ENCODE results near the gene AVPR2. TPM values are rescaled to one million over a fixed set of nuclear protein-coding genes. Genes with fewer than 3 reads are reported as not detected.

Gene AVPR2
- polyA plus RNA-seq, 1 donor from 2014 or later = not detected

DNA sequence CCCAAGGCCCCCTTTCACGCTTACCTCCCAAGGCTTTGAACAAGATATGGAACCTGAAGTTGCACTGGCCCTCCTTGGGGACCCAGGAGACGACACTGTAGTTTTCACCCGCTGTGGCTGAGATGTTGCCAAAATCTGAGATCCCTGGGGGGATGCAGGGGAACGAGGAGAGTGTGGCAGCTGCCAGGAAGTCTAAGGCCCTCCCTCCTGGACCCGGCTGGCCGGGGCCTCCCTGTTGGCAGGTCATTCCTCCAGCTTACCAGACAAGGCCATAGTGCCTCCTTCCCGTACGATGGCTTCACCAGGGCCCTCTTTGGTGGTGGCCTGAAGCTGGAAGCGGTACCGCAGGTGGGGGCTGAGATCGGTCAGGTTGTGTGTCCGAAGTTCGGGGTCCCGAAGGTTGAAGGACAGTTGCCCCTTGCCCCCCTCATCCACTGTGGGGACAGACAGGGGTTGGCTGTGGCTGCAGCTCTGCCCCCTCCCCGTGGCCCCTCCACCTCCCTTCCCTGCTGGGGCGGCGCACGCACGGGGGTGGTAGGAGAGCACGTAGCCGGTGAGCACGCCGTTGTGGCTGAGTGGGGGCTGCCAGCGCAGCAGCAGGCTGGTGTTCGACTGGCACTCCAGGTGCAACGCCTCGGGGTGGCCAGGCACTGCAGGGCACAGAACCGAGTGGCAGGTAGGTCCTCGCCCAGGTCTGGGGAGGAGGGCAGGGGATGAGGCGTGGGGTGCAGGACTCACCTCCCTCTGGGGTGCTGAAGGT, 39.7 kb upstream of the AVPR2 start:
- Histone ChIP-seq H3K36me3 (ENCODE audit: insufficient read depth, low read length) (no peaks in the 10 kb centered on the region), H3K4me2 (ENCODE audit: low read length) (no peak overlapping the region), H3K79me2 (replicated peaks; ENCODE audit: insufficient read depth, low read length) (no peaks in the 10 kb centered on the region), H3K4me3 (ENCODE audit: low read length) (no peak overlapping the region), H3K9me2 (ENCODE audit: insufficient read depth, low read length) (no peaks in the 10 kb centered on the region), H3K9me3 (ENCODE audit: low read length) (no peaks in the 10 kb centered on the region), H3F3A (ENCODE audit: insufficient read depth, low read length, poor library complexity, severe bottlenecking) (no peaks in the 10 kb centered on the region), H3K27me3 (ENCODE audit: insufficient read depth, low read depth, low read length) (no peaks in the 10 kb centered on the region), H2AFZ (ENCODE audit: low read depth, low read length) (no peak overlapping the region), H3K9ac (ENCODE audit: low read length) (no peak overlapping the region), H4K20me1 (ENCODE audit: insufficient read depth) (no peaks in the 10 kb centered on the region), H3K27ac (ENCODE audit: low read length) (no peak overlapping the region)
- TF ChIP-seq EZH2 (IDR thresholded peaks at IDR 0.05; ENCODE audit: borderline replicate concordance, insufficient read depth, low read length, poor library complexity, severe bottlenecking) (no peak), RAD21 (conservative IDR thresholded peaks at IDR 0.05) (no peak), REST (IDR thresholded peaks at IDR 0.05; ENCODE audit: borderline replicate concordance) (no peak), POLR2AphosphoS5 (IDR thresholded peaks at IDR 0.05) (no peak), EP300 (conservative IDR thresholded peaks at IDR 0.05; ENCODE audit: poor library complexity, severe bottlenecking) (no peak), MXI1 (conservative IDR thresholded peaks at IDR 0.05; ENCODE audit: poor library complexity, severe bottlenecking) (no peak), SMC3 (conservative IDR thresholded peaks at IDR 0.05; ENCODE audit: poor library complexity) (no peak), CTCF (IDR thresholded peaks at IDR 0.05; ENCODE audit: poor library complexity, severe bottlenecking) (no peak), TAF1 (IDR thresholded peaks at IDR 0.05; ENCODE audit: low read depth) (no peak)

GRCh38 chrX:153865321-153865580, 39.2 kb upstream of the AVPR2 start:
- no peaks in the 10 kb centered on the region for H3F3A ChIP-seq (ENCODE audit: insufficient read depth, low read length, poor library complexity, severe bottlenecking)
- no peak for TF ChIP-seq REST (IDR thresholded peaks at IDR 0.05; ENCODE audit: borderline replicate concordance)
- no peak for TF ChIP-seq EP300 (conservative IDR thresholded peaks at IDR 0.05; ENCODE audit: poor library complexity, severe bottlenecking)
- TF ChIP-seq EZH2 (IDR thresholded peaks at IDR 0.05; ENCODE audit: borderline replicate concordance, insufficient read depth, low read length, poor library complexity, severe bottlenecking) = no peak
- TF ChIP-seq TAF1 (IDR thresholded peaks at IDR 0.05; ENCODE audit: low read depth) = no peak
- no peak for TF ChIP-seq POLR2AphosphoS5 (IDR thresholded peaks at IDR 0.05)
- TF ChIP-seq RAD21 (conservative IDR thresholded peaks at IDR 0.05) = no peak
- no peak for TF ChIP-seq SMC3 (conservative IDR thresholded peaks at IDR 0.05; ENCODE audit: poor library complexity)
- no peak for TF ChIP-seq CTCF (IDR thresholded peaks at IDR 0.05; ENCODE audit: poor library complexity, severe bottlenecking)
- TF ChIP-seq MXI1 (conservative IDR thresholded peaks at IDR 0.05; ENCODE audit: poor library complexity, severe bottlenecking) = no peak

More at GRCh38 chrX:153865321-153865580, 39.2 kb upstream of the AVPR2 start:
- Histone ChIP-seq H3K27me3 (ENCODE audit: insufficient read depth, low read depth, low read length) (no peaks in the 10 kb centered on the region), H3K4me3 (ENCODE audit: low read length) (no peak overlapping the region), H3K27ac (ENCODE audit: low read length) (no peak overlapping the region), H3K79me2 (replicated peaks; ENCODE audit: insufficient read depth, low read length) (no peaks in the 10 kb centered on the region), H3K36me3 (ENCODE audit: insufficient read depth, low read length) (no peaks in the 10 kb centered on the region), H2AFZ (ENCODE audit: low read depth, low read length) (no peak overlapping the region), H3K9ac (ENCODE audit: low read length) (no peak overlapping the region), H3K9me3 (ENCODE audit: low read length) (no peaks in the 10 kb centered on the region), H3K9me2 (ENCODE audit: insufficient read depth, low read length) (no peaks in the 10 kb centered on the region), H4K20me1 (ENCODE audit: insufficient read depth) (no peaks in the 10 kb centered on the region), H3K4me2 (ENCODE audit: low read length) (no peak overlapping the region)

Data from neural cell (in vitro differentiated cells).